GM12864 (cell line): ENCODE measurements around the gene SHOC1.
"Not testable (repeated sequence)": the region's sequence is repeated elsewhere in the genome, so short reads cannot be mapped to it uniquely, and the experiment has no call there.

Experiments
- DNase-seq: peaks from one replicate; pipeline ENCODE4 v3.0.0-alpha.2; 2011; ENCODE audit warnings: low read depth
- H3K4me3 ChIP-seq: 2 replicates; pipeline ENCODE4 v1.5.1; 2011; ENCODE audit warnings: mild to moderate bottlenecking, low read depth, low read length, control low read depth
- CTCF ChIP-seq: IDR thresholded peaks from 2 replicates; pipeline ENCODE4 v1.5.1; 2011; ENCODE audit warnings: low read depth, mild to moderate bottlenecking, moderate library complexity, low read length, control low read depth, inconsistent platforms; ENCODE audit errors: missing control alignments

SHOC1 gene

DNA sequence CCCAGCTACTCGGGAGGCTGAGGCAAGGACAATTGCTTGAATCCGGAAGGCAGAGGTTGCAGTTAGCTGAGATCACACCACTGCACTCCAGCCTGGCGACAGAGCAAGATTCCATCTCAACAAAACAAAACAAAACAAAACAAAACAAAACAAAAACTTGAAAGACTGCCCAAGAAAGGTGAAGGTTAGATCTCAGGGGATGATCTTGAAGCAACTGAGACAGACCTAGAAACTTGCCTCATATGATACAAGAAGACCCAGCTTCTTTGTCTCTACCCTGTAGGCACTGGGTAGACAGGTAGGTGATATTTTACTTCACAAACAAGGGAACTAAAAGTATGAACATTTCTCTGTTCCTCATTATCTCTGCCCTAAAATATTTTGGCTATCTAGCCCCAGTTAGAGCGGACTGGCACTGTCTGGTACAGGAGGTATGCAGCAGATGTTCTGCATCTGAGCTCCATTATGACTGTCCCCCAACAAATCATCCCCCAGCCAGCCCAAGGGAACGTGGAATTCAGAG, 26.3 kb upstream of the SHOC1 start:
- TF ChIP-seq CTCF: no peak
- H3K4me3 ChIP-seq: no peak overlapping the region
- DNase-seq: no peak

- TF ChIP-seq CTCF: no peak
- no peak for DNase-seq
- no peak overlapping the region for H3K4me3 ChIP-seq
Measured at GRCh38 chr9:111819360-111819759, 24.6 kb upstream of the SHOC1 start.

DNA sequence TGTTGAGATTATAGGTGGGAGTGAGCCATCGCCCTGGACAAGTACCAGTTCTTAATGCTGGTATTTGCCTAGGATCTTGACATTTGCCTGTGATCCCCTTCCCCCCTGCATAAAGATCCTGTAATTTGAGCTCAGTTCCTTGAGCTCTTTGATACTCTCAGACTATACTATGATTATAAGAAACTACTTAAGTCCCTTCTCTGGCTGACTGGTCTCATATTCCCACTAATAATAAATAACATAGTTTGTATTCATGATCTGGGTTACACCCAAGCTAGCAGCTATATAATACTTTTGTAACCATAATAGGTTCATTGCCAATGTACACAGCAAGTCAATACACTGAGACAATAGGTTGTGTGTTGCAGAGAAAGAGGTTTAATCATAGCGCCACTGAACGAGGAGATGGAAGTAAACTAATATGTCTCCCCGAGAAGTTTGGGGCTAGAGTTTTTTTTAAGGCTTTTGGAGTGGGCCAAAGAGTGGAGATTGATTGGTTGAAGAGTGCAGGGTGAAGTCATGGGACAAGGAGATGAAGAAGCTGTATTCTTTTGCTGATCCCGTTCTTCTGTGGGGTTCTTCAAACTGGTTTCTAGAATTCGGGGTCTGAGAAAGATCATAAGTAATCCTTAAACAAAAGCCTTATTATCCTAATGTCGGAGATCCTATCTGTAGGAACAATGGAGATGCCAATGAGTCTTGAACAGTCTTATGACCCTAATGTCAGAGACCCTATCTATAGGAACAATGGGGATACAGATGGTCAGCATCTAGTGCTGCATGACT, 20.7 kb upstream of the SHOC1 start:
- no peak overlapping the region for H3K4me3 ChIP-seq
- TF ChIP-seq CTCF: no peak
- DNase-seq: no peak

DNA sequence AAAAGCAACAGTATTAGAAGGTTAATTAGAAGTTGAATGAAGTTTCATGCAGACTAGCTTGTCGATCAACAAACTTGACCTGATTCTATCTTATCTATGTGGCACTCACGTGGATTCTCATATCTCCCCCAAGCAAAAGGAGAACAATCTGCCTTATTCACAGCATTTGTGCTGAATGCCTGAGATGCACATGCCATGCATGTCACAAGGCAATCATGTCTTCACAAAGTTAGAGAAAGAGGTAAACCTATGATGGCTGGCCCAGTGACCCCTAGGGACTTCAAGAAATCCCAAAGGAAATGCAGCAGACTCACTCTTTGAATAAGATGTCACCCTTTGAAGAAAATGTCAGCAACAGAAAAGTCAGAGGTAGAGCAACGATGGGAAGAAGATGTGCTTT, 17.6 kb upstream of the SHOC1 start:
- TF ChIP-seq CTCF: no peak
- no peak overlapping the region for H3K4me3 ChIP-seq
- DNase-seq: no peak

DNA sequence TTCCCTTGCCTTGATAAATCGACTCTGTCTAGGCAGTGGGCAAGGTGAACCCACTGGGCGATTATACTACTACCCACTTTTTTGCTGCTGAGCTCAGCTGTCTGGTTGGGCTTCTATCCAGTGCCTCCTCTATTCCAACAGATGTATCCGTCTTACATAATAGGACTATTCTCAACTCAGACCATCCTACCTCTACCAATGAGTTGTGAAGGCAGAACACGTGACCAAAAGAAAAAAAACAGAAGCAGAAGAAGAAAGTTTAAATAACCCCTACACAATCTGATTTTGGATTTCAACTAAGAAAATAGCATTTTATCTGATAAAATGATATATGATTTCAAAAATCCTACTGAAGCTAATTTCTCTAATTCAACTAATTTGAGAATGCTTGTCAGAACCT, 16.2 kb upstream of the SHOC1 start:
- TF ChIP-seq CTCF: no peak
- no peak overlapping the region for H3K4me3 ChIP-seq
- DNase-seq: no peak

- not testable (repeated sequence) for DNase-seq, H3K4me3 ChIP-seq
Measured at GRCh38 chr9:111810415-111810814, 15.7 kb upstream of the SHOC1 start.

- H3K4me3 ChIP-seq: no peak overlapping the region
- TF ChIP-seq CTCF: no peak
- DNase-seq: no peak
Measured at GRCh38 chr9:111807197-111807596, 12.5 kb upstream of the SHOC1 start.
